GM18951 (cell line): Measurements from ENCODE around the gene SHANK1.

ENCODE experiments used
- POLR2A ChIP-seq: IDR thresholded peaks from 4 replicates; pipeline ENCODE4 v1.6.1; 2011; ENCODE audit warnings: mild to moderate bottlenecking; ENCODE audit not compliant: insufficient read length, insufficient read depth; ENCODE audit errors: extremely low read depth
- in situ Hi-C: fragments of 300-500 bp; cut with MboI; formaldehyde crosslinking; loops from one replicate; pipeline ENCODE4 v1.12.0; 2022; ENCODE audit warnings: low sequenced_read_pairs, mixed read lengths, inconsistent platforms; ENCODE audit not compliant: unreplicated experiment

The SHANK1 gene

GRCh38 chr19:50662651-50663481 is 56.7 kb downstream of the SHANK1 start:
- no peak for TF ChIP-seq POLR2A
- in situ Hi-C loops: no loop called here

GRCh38 chr19:50661766-50662650 is 57.6 kb downstream of the SHANK1 start:
- TF ChIP-seq POLR2A: no peak
- in situ Hi-C loops: no loop called here

DNA sequence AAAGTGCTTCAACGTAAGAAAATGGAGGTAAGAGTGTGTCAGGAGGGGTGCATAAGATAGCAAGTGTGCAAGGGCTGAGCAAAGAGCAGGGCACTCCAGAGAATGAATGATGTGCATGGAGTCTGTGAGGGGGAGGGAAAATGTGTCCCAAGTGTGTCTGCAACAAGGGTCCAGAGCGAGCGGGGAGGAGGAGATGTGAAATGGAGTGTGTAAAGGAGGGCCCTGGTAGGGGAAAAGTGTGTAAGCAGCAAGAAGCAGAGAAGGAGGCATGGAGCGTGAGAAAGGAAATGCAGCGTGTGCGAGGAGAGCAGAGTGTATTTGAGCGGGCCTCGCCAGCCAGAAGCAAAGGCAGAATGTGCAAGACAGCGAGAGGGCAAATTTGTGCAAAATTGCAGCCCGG is 58.6 kb downstream of the SHANK1 start:
- in situ Hi-C loops: no loop called here
- no peak for TF ChIP-seq POLR2A

GRCh38 chr19:50660088-50660366 is 59.6 kb downstream of the SHANK1 start:
- in situ Hi-C loops: no loop called here
- TF ChIP-seq POLR2A: no peak

- TF ChIP-seq POLR2A: no peak
- in situ Hi-C loops: no loop called here
Measured at GRCh38 chr19:50659318-50660087, 60.1 kb downstream of the SHANK1 start.

DNA sequence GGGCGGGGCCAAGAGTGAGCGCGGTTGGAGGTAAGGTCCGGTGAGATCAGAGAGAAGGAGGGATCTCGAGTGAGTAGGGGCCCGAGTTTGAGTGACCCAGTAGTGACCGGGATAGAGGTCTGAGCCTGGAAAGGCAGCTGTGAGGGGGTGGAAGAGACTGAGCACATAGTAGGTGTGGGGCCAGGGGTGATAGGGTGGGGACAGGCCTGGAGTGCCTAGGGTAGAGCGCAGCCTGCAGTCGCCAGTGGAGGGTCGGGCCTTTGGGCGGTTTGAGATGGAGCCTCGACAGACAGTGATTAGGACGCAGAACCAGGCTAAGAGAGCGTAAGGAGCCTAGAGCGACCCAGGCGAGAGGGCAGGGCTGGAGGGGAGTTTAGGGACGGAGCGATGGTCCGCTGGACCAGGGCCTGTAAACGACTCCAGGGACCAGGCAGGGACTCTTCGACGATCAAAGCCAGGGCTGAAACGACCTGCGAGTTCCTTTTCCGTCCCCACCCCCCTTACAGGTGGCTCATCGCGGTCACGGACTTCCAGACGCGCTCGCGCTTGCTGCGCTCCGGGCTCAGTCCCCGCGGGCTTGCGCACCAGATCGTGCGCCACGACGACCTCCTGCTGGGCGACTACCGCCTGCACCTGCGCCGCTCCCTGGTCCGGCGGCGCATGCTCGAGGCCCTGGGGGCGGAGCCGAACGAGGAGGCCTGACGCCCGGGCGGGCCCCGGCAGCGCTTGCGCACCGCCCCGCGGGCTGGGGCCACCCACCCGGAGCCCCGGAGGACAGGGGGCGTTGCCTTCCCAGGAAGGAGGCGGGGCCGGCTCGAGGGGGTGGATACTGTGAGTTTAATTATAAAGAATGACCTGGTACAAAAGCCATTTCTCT is 60.9 kb downstream of the SHANK1 start:
- in situ Hi-C loops: no loop called here

DNA sequence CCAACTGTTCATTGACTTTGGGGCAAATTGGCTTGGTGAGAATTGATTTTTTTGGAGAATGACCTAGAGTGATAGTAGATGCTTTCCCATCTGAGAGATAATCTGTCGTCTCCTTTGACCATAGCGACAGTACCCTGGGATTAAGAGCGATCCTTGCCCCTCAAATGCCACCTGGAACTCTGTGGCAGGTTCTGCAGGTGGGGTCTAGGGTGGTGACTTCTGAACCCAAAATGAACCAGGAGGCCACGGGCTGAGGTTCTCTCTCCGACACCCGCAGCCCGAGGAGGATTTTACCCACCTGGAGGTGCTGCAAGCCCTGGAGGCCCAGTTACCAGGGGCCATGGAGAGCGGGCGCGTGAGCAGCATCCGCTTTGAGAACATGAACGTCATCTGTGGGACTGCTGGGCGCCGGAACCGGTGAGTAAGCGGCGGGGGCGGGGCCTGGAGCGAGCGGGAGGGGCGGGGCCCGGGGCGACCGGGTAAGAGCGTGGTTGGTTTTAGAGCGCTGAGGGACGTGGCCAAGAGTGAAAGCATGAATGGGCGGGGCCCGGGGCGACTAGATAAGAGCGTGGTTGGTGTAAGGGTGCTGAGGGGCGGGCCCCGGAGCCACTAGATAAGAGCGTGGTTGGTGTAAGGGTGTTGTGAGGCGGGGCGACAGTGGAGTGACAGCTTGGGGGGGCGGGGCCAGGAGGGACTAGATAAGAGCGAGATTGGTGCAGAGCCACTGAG is 61.7 kb downstream of the SHANK1 start:
- in situ Hi-C loops: no loop called here

More for the DNA sequence above, 60.9 kb downstream of the SHANK1 start:
- TF ChIP-seq POLR2A: no peak

GRCh38 chr19:50657222-50657669 is 62.4 kb downstream of the SHANK1 start:
- no peak for TF ChIP-seq POLR2A
- in situ Hi-C loops: no loop called here

More for the DNA sequence above, 61.7 kb downstream of the SHANK1 start:
- TF ChIP-seq POLR2A: no peak

GRCh38 chr19:50654882-50655281 is 64.7 kb downstream of the SHANK1 start:
- in situ Hi-C loops: no loop called here

GRCh38 chr19:50652722-50653121 is 66.9 kb downstream of the SHANK1 start:
- in situ Hi-C loops: no loop called here
- TF ChIP-seq POLR2A: no peak

More at GRCh38 chr19:50654882-50655281, 64.7 kb downstream of the SHANK1 start:
- no peak for TF ChIP-seq POLR2A

GRCh38 chr19:50651174-50651573 is 68.4 kb downstream of the SHANK1 start:
- in situ Hi-C loops: no loop called here
- TF ChIP-seq POLR2A: no peak
